ENCODE data around the gene CELSR2.

The CELSR2 gene

DNA sequence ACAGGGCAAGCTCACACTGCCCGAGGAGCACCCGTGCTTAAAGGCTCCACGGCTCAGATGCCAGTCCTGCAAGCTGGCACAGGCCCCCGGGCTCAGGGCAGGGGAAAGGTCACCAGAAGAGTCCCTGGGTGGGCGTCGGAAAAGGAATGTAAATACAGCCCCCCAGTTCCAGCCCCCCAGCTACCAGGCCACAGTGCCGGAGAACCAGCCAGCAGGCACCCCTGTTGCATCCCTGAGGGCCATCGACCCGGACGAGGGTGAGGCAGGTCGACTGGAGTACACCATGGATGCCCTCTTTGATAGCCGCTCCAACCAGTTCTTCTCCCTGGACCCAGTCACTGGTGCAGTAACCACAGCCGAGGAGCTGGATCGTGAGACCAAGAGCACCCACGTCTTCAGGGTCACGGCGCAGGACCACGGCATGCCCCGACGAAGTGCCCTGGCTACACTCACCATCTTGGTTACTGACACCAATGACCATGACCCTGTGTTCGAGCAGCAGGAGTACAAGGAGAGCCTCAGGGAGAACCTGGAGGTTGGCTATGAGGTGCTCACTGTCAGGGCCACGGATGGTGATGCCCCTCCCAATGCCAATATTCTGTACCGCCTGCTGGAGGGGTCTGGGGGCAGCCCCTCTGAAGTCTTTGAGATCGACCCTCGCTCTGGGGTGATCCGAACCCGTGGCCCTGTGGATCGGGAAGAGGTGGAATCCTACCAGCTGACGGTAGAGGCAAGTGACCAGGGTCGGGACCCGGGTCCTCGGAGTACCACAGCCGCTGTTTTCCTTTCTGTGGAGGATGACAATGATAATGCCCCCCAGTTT lies 1.3 kb downstream of the CELSR2 start:
- DNase-seq (ENCODE audit: low read depth in 2 of 3, low spot score in 2 of 3): no peak

DNA sequence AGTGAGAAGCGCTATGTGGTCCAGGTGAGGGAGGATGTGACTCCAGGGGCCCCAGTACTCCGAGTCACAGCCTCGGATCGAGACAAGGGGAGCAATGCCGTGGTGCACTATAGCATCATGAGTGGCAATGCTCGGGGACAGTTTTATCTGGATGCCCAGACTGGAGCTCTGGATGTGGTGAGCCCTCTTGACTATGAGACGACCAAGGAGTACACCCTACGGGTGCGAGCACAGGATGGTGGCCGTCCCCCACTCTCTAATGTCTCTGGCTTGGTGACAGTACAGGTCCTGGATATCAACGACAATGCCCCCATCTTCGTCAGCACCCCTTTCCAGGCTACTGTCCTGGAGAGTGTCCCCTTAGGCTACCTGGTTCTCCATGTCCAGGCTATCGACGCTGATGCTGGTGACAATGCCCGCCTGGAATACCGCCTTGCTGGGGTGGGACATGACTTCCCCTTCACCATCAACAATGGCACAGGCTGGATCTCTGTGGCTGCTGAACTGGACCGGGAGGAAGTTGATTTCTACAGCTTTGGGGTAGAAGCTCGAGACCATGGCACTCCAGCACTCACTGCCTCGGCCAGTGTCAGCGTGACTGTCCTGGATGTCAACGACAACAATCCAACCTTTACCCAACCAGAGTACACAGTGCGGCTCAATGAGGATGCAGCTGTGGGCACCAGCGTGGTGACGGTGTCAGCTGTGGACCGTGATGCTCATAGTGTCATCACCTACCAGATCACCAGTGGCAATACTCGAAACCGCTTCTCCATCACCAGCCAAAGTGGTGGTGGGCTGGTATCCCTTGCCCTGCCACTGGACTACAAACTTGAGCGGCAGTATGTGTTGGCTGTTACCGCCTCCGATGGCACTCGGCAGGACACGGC lies 2.2 kb downstream of the CELSR2 start:
- DNase-seq (ENCODE audit: low read depth in 2 of 3, low spot score in 2 of 3): no peak

DNA sequence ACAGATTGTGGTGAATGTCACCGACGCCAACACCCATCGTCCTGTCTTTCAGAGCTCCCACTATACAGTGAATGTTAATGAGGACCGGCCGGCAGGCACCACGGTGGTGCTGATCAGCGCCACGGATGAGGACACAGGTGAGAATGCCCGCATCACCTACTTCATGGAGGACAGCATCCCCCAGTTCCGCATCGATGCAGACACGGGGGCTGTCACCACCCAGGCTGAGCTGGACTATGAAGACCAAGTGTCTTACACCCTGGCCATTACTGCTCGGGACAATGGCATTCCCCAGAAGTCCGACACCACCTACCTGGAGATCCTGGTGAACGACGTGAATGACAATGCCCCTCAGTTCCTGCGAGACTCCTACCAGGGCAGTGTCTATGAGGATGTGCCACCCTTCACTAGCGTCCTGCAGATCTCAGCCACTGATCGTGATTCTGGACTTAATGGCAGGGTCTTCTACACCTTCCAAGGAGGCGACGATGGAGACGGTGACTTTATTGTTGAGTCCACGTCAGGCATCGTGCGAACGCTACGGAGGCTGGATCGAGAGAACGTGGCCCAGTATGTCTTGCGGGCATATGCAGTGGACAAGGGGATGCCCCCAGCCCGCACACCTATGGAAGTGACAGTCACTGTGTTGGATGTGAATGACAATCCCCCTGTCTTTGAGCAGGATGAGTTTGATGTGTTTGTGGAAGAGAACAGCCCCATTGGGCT lies 3.0 kb downstream of the CELSR2 start:
- DNase-seq (ENCODE audit: low read depth in 2 of 3, low spot score in 2 of 3): no peak

DNA sequence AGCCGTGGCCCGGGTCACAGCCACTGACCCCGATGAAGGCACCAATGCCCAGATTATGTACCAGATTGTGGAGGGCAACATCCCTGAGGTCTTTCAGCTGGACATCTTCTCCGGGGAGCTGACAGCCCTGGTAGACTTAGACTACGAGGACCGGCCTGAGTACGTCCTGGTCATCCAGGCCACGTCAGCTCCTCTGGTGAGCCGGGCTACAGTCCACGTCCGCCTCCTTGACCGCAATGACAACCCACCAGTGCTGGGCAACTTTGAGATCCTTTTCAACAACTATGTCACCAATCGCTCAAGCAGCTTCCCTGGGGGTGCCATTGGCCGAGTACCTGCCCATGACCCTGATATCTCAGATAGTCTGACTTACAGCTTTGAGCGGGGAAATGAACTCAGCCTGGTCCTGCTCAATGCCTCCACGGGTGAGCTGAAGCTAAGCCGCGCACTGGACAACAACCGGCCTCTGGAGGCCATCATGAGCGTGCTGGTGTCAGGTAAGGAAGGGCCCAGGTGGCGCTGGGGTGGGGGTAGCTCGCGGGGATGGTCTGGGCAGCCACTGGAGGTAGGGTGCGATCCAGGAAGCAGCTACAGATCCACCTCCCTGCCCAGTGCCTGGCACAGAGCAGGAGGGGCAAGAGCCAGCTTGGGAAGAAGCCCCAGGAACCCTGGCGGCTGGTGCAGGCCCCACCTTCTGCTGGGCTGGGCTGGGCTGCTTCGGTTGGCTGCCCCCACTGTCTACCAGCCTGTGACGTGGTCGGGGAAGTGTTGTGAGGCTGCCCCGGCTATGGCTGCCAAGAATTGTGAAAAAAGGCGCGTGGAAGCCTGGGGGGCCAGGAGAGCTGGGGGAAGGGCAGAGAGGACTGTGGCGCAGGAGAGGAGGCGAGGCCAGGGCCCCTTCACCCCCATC lies 3.8 kb downstream of the CELSR2 start:
- DNase-seq (ENCODE audit: low read depth in 2 of 3, low spot score in 2 of 3): no peak

DNA sequence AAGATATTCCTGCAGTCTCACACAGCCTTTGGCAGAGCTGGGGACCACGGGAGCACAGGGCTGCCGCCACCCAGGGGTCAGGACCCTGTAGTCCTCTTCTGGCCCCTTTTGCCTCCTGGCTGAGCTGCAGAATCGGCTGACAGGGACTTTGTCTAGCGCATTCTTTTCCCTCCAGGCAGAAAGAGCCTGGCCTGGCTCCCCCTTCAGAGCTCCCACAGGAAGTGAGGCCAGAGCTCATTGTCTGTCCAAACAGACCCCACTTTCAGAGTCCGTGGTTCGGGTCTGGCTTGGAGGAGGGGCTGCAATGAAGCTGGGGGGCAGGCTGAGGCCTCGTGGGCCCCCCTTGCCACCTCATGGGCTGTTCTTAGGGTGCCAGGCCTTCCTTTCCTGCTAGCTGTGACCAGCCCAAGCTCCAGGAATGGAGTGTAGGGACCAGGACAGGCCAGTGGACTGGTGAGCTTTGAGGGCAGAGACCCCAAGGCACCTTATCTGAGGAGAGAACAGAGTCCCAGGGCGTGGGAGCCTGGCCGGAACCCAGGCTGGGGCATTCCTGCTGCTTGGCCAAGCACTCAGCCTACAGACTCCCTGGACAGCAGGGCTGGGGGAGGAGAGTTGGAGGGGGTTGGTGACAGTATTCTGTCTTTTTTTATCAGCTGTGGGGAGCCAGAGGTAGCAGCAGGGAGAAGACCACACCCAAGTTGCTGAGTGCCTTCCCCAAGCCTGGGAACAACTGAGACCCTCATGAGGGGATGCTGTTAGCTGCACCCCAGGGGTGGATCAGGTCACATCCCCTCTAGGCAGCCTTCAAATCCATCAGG lies 4.7 kb downstream of the CELSR2 start:
- no peak for DNase-seq (ENCODE audit: low read depth in 2 of 3, low spot score in 2 of 3)

DNA sequence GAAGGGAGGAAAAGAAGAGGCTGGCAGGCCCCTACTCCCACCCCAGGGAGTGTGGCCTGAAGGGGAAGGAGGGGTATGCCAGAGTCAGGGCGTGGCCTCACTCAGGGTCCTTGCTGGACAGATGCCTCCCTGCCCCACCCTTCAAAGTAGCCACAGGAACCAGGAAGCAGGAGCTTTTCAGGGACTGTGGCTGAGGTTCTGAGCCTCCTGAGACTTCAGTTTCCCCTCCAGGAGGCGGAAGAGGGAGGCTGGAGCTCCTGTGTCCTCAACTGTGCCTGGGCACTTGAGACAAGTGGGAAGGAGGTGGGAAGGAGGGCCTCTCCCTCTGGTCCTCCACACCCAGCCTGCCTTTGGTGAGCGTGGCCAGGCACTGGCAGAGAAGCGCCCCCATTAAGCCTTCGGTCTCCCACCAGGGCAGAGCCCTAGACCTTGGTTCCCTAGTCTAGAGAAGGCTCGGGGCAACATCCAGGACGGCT lies 5.3 kb downstream of the CELSR2 start:
- DNase-seq (ENCODE audit: low read depth in 2 of 3, low spot score in 2 of 3): no peak

DNA sequence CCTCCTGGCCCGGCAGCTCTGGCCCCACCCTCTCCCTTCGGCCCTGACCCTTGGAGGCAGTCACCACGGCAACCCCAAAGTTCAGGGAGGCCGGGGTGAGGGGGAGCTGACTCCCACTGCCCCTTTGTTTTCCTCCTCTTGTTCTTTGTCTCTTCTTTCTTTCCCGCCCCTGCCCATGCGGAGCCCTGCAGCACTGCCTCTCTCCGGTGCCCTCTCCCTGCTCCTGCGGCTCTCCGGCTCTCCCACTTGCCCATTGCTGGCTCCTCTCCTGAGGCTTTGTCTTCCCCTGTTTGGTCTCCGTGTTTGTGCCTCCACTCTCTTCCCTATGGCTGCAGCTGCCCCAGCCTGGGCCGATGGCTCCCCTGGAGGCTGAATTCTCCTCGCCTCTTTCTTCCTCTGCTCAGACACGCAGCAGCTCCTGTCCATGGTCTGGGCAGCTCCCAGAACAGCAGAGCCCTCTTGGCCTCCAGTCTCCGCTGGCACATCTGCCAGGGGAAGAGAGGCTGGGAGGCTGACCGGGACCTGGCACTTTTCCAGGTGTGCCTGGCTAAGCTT lies 5.8 kb downstream of the CELSR2 start:
- no peak for DNase-seq (ENCODE audit: low read depth in 2 of 3, low spot score in 2 of 3)

DNA sequence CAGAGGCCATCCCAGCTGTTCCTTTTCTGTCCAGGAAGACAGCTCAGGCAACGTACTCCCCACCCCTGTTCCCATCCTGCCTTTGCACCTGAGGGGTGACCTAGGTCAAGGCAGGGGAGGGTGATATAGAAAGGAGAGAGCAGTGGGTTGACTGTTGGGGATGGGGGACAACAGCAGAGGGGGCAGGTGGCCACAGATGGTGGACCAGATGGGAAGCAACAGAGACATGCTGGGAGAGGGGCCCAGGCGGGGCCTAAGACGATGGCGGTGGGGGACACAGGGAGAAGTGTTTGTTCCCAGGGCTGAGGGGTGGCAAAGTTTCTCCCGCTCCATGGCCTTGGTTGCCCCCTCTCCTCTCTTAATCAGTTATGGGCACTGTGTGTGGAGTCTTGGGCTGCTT lies 6.3 kb downstream of the CELSR2 start:
- DNase-seq (ENCODE audit: low read depth in 2 of 3, low spot score in 2 of 3): no peak

DNA sequence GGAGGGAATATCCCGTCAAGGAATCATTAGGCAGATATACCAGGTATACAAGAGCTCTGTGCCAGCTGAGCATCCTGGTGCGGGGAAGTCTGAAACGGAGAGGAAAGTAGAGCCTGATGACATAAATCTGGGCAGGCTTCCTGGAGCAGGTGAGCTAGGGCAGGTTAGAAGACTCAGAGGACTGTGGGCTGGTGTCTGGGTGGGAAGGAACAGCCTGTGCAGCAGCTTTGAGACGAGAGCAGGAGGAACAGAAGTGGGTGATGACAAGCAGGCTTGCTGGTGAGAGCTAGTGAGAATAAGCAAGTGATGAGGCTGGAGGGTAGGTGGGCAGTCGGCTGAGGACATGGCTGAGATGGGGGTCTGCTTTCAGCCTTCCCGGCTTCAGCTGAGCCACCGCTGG lies 6.7 kb downstream of the CELSR2 start:
- no peak for DNase-seq (ENCODE audit: low read depth in 2 of 3, low spot score in 2 of 3)

DNA sequence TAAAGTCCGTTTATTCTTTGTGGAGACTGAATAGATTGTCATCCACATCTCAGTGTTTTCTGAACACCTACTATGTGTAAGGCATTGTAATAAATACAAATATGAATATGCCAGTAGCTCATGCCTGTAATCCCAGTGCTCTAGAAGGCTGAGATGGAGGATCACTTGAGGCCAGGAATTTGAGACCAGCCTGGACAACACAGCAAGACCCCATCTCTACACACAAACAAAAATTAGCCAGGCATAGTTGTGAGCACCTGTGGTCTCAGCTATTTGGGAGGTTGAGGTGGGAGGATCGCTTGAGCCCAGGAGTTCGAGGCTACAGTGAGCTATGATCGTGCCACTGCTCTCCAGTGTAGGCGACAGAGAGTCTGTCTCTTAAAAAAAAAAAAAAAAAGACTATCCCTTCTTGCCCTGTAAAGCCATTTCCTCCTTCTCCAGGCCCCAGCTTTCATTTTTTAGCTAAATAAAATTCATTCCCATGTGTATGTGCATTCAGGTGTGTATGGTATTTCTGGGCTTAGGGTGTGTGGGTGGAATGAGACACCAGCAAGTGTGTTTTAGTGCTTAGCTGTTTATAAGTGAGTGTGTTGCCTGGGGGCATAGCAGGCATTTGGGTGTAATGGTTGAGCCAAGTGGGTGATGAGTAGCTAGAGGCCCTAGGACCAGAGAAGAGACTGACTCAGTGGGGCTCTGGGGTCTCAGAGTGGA lies 7.8 kb downstream of the CELSR2 start:
- DNase-seq (ENCODE audit: low read depth in 2 of 3, low spot score in 2 of 3): no peak

DNA sequence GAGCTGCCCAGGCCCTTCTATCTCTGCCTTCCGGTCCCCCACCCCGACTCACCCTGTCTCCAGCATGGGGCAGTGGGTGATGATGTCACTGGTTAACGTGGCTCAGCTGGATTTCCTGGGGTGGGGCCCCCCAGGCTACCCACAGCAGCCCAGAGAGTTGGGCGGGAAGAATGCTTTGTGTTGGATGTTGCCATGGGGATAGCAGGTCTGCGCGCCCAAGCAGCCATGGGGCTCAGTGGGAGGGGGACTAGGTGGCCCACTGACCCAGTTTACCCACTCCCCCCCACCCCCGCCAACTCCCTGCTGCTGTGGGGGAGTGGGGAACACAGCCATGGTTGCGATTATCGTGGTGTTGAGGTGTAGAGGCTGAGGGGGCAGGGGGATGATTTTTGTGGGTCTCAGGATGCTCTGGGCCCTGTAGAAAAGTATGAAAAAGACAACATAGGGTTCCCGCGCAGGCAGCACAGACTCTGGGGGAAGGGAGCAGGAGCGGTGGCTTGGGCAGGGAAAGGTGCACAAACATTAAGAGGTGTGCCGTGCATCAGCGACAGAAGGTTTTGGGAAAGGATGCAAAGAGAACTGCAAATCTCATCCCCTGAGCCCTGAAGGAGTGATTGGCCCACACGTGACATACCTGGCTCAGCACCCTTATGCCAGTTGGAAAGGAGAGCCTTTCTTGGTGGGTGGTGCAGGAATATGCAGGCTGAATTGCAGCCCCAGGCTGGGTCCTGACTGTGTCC lies 8.5 kb downstream of the CELSR2 start:
- DNase-seq (ENCODE audit: low read depth in 2 of 3, low spot score in 2 of 3): no peak

DNA sequence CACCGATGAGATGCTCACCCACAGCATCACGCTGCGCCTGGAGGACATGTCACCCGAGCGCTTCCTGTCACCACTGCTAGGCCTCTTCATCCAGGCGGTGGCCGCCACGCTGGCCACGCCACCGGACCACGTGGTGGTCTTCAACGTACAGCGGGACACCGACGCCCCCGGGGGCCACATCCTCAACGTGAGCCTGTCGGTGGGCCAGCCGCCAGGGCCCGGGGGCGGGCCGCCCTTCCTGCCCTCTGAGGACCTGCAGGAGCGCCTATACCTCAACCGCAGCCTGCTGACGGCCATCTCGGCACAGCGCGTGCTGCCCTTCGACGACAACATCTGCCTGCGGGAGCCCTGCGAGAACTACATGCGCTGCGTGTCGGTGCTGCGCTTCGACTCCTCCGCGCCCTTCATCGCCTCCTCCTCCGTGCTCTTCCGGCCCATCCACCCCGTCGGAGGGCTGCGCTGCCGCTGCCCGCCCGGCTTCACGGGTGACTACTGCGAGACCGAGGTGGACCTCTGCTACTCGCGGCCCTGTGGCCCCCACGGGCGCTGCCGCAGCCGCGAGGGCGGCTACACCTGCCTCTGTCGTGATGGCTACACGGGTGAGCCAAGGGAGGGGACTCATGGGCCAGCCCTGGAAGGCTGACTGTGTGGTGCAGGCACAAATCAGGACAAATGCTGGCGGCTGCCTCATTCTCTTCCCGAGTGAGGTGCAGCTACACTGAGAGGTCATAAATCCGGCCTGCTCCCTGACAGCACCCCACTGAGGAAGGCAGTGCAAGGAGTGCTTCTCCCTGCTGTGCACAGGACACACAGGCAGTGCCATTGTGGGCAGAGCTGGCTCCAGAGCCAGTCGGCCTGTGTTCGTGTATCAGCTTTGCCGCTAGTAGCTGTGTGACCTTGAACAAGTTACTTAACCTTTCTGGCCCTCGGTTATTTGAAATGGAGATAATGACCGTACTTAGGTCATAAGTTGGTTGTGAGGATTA lies 9.4 kb downstream of the CELSR2 start:
- no peak for DNase-seq (ENCODE audit: low read depth in 2 of 3, low spot score in 2 of 3)

DNA sequence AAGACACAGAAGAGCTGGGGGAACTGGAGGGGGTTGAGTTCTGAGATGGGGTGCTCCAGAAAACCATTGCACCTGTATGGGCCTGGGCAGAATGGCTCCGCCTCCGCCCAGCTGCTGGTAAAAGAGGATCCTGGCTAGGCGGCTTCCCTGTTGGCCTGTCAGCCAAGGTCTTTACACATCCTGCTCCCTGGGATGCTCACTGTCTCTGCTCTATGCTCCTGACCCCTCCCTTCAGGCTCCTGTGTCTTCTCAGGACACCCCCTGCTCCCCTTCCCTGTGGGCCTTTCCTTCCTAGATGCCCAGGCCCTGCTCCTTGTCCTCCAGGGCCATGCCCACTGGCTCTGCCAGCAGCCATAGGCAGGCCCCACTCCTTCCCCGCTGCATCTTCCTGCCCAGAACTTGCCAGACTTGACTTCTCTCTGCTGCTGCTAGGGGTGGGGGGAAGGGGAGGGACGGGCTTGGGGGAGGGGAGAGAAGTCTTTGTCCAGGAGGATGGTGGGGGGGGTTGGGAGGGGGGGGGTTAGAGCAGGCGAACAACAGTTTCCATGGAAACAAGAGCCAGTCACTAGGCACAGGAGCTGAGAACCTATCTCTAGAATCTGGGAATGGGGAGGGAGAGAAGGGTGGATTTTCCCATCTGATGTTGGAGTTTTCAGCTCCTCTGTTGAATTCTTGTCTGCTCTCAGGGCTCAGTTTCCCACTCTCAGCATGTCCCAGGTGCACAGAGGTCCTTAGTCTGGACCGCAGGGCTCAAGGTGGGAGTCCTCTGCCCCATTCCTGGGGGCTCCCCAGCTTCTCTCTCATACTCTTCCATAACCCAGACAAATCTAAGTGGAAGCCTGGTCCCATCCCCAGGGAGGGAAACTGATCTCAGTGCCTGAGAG lies 10.6 kb downstream of the CELSR2 start:
- no peak for DNase-seq (ENCODE audit: low read depth in 2 of 3, low spot score in 2 of 3)

DNA sequence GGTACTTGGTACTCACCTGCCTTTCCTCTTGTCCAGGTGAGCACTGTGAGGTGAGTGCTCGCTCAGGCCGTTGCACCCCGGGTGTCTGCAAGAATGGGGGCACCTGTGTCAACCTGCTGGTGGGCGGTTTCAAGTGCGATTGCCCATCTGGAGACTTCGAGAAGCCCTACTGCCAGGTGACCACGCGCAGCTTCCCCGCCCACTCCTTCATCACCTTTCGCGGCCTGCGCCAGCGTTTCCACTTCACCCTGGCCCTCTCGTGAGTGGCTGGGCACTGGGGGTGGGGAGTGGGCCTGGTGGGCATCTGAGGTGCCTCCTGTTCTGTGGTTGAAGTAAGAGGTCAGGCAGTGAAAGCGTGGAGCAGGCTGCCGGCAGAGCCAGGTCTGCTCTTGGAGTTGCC lies 11.7 kb downstream of the CELSR2 start:
- DNase-seq (ENCODE audit: low read depth in 2 of 3, low spot score in 2 of 3): no peak

DNA sequence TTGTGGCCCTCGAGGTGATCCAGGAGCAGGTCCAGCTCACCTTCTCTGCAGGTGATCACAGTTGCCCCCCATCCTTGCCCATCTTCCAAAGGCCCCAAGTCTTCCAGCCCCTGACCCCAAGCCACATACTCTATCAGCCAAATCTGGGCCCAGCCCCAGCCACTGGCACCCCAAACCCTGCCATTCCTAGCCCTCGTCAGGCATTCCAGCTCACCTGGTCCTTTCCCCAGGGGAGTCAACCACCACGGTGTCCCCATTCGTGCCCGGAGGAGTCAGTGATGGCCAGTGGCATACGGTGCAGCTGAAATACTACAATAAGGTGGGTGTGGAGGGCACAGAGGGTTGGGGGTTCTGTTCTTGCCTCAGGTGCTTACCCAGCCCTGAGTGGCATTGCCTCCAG lies 12.2 kb downstream of the CELSR2 start:
- no peak for DNase-seq (ENCODE audit: low read depth in 2 of 3, low spot score in 2 of 3)
